G401.6 (cell line): ENCODE data around the gene GPR62.
A peak's percentile ranks its signal among the peaks of the same experiment; 100 is the strongest.
"Not testable (repeated sequence)": the region's sequence is repeated elsewhere in the genome, so short reads cannot be mapped to it uniquely, and the experiment has no call there.

ENCODE experiments used
- FAIRE-seq: peaks from 2 replicates; lab custom pipeline; 2012; peaks lifted over from hg19 to GRCh38; lab: Jason Lieb, UNC

GPR62 gene

GRCh38 chr3:51971350-51971749 lies 16.2 kb downstream of the GPR62 start:
- FAIRE-seq: no peak

GRCh38 chr3:51974277-51974962 lies 19.2 kb downstream of the GPR62 start:
- no peak for FAIRE-seq

DNA sequence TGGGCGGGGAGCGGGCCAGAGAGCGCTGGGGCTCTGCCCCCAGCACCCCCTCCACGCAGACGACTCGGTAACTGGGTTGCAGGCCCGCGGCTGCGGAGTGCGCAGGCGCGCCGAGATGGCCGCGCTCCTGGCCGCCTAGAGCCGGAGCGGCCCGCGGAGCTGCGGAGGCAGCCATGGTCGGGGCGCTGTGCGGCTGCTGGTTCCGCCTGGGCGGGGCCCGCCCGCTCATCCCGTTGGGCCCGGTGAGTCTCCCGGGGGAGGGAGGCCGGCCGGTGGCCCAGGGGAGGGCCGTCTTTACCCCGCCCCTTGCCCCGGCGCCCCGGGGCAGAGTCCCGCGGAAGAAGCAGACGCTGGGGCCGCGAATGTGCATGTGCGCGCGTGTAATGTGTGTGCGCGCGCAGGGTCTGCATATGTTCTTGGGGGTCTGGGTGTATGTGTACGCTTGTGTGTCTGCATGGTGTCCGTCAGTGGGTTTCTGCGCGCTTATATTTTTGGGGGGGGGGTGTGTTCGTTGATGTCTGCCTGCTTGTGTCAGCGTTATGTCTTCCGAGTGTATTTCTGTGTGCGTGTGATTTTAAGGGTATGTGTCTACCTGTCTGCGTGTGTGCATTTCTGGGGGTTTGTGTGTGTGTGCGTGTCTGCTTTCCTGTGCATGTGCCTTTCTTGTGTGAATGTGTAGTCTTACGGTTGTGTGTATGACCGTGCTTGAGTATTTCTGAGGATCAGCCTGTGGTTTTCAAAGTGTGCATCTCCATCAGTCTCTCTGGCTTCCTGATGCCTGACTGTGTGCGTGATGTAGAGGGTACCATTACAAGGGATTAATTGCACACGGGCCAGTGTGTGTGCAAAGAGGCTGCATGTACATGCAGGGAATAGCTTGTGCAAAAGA lies 20.0 kb downstream of the GPR62 start, which contains the start of gene ABHD14A:
TSS of gene ABHD14A (plus strand) at position 102 of the 889 bp plus-strand sequence. CDS start at position 174, 72 bp downstream.
- no peak for FAIRE-seq

DNA sequence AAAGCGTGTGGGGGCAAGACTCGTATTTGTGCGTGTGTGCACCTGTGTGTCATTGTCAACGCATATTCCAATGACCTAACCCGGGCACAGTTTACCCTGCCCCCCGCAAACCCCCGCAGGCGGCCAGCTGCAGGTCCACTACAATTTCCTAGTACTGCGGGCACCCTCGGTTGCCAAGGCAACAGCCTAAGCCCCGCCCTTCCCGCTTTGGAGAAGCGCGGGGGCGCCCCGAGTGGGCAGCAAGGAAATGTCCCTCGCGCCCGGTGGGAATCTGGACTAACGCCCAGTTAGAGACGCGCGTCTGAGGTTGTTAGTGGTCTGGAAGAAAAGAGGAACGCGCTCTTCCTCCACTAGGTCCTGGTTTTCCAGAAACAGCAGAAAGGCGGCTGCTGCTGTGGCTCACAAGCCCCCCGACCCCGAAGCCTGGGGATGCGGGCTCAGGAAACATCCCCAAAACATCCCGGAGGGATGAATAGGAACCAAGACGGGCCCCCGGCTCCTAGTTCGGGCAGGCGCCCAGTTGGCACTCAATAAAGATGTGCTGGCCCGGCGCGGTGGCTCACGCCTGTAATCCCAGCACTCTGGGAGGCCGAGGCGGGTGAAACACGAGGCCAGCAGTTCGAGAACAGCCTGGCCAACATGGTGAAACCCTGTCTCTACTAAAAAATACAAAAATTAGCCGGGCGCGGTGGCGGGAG lies 20.8 kb downstream of the GPR62 start:
- no peak for FAIRE-seq

DNA sequence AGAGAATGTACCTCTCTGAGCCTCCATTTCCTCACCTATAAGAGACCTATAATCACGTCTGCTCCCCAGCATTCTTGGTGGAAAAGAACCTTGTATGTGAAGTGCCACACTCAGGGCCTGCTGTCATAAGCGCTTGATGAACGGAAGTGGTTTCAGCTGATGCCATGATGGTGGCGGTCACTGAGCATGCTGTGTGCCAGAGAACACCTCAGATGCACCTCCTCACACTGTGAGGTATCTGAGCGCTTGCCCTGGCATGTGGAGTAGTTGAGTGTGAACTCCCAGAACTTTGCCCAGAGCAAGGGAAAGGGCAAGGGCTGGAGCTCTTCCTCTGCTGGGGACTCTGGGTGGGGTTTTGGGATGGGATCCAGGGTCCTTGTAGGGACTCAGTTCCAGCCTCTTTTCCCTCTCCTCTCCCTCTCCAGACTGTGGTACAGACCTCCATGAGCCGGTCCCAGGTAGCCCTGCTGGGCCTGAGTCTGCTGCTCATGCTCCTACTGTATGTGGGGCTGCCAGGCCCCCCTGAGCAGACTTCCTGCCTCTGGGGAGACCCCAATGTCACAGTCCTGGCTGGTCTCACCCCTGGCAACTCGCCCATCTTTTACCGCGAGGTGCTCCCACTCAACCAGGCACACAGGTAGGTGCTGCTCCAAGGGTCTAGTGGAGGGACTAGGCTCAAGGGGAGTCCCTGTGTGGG lies 22.4 kb downstream of the GPR62 start:
- FAIRE-seq: no peak

- no peak for FAIRE-seq
Measured at GRCh38 chr3:51978143-51978502, 22.9 kb downstream of the GPR62 start.

DNA sequence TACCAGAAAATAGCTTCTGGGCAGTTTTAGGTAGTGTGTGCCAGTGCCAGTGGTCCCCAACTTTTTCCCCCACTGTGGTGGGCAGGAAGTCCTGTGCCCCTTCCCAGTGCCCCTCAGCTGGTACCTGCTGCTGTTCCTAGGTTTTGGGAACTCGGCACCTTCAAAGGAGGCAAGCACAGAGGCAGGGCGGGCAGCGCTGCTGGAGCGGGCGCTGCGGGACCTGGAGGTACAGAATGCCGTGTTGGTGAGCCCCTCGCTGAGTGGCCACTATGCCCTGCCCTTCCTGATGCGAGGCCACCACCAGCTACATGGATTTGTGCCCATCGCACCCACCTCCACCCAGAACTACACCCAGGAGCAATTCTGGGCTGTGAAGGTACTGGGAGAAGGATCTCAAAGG lies 25.1 kb downstream of the GPR62 start:
- no peak for FAIRE-seq

DNA sequence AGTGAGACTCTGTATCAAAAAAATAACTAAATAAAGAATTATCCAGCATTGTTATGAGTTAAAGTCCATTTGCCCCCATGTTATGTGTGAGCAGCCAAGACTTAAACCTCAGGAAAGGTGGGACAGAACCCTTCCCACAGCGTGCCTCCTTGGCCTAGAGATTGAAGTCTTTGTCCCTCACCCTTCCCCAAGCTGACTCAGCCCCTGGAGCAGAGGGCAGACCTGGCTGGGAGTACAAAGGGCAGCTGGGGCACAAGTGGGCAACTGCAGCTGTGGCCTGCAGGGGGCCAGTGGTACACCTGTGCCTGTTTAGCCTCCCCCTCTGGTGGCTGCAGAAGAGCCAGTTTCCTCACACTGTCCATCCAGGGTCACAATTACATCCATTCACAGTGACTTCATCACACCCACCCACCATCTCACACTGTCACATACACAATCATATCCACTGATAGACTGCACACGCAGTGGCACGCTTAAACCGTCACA lies 27.2 kb downstream of the GPR62 start:
- FAIRE-seq: no peak

DNA sequence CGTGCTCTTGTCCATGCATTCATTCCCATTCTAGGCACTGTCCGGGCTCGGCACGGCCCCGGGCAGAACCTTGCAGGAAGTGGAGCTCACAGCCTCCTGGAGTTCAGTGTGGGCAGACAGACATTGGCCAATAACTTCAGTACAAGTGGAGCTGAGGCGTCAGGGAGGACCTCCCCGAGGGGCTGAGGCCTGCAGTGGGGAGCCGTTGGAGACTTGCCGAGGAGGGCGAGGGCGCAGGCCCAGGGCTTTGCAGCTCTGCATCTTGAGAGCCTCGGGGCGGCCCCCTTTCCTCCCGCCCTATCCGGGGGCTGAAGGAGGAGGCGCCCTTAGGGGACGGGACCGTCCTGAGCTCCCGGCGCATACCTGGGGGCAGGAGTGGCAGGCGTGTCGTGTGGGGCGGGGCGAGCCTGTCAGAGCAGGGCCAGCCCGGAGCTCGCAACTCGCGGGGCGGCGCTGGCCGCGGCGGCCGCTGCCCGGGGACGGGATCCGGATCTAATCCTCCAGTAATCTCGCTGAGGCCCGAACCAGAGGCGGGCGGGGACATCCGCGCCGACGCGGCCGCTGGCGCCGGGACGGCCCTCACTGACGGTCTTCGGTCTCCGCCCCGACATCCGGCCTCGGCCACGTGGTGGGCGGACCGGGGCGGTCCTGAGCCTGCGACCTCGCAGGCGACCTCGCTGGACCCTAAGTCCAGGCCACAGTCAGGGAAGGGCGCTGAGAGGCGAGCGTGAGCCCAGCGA lies 27.8 kb downstream of the GPR62 start, which contains the start of gene ACY1:
TSS of gene ACY1 (plus strand) at position 698 of the 740 bp plus-strand sequence. CDS start 530 bp downstream, outside the sequence.
- no peak for FAIRE-seq

DNA sequence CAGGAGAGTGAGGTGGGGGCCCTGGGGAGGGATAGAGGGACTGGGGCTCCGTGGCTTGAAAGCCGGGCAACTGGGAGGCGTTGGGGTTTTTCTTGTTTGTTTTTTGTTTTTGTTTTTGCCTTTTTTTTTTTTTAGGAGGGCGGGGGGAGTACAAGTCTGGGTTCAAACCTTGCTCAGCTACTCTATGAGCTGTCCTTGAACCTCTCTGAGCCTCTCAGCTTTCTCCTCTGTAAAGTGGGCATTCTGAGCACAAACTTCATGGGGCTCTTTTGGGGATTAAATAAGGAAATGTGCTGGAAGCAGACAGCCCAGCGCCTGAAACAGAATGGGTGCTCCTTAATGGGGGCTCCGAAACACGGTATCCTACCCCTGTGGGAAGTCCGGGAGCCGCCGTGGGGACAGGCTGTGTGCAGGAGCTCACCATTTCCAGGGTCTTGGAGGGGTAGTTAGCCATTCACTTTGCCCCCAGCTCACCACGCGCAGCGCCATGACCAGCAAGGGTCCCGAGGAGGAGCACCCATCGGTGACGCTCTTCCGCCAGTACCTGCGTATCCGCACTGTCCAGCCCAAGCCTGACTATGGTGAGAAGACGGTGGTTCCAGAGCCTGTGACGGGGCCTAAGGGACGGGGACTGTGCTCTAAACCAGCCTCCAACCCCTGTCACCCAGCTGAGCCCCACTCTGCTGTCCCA lies 28.5 kb downstream of the GPR62 start:
- FAIRE-seq: no peak

DNA sequence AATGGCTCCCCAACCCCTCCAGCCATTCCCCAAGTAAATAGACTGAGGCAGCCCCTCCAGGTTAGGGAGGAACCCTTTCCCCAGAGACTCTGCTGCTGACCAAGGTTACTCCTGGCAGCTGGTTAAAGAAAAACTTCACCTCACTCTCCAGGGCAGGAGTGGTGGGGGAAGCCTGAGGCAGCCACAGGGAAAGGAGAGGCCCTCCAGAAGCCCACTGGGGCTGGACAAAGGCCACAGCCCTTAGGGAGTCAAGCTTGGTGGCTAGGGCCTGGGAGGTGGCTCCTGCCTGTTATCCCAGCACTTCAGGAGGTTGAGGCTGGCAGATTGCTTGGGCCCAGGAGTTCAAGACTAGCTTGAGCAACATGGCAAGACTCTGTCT lies 29.1 kb downstream of the GPR62 start:
- no peak for FAIRE-seq

GRCh38 chr3:51985063-51985462 lies 29.9 kb downstream of the GPR62 start:
- FAIRE-seq: no peak

GRCh38 chr3:51986010-51986947 lies 31.1 kb downstream of the GPR62 start:
- no peak for FAIRE-seq

- FAIRE-seq: no peak
Measured at GRCh38 chr3:51987568-51987967, 32.4 kb downstream of the GPR62 start.

DNA sequence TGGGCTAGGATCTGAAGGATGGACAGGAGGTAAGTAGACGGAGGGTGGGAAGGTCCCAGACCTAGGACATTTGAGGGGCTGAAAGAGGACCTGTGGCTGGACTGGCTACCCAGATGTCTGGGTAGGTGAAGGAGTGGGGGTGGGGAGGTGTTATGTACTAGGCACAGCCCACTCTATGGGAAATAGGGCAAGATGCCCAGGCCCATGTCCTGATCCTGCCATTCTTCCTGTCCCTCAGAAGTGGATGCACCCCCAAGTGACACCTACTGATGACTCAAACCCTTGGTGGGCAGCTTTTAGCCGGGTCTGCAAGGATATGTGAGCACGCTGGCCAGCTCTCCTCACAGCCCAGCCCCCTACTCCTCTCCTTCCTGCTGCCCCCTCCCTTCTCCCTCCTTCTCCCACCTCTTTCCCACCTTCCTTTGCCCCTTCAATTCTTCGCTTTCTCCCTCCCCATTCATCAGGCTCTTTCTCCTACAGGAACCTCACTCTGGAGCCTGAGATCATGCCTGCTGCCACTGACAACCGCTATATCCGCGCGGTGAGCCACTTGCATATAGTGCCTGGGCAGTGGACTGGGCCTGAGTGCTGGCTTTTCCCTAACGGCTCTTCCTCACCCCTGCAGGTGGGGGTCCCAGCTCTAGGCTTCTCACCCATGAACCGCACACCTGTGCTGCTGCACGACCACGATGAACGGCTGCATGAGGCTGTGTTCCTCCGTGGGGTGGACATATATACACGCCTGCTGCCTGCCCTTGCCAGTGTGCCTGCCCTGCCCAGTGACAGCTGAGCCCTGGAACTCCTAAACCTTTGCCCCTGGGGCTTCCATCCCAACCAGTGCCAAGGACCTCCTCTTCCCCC lies 33.3 kb downstream of the GPR62 start:
- no peak for FAIRE-seq

- not testable (repeated sequence) for FAIRE-seq
Measured at GRCh38 chr3:51990501-51990971, 35.4 kb downstream of the GPR62 start.

- FAIRE-seq: peak; percentile 59
Measured at GRCh38 chr3:51992017-51992682, 37.0 kb downstream of the GPR62 start.

GRCh38 chr3:51993657-51994056 lies 38.5 kb downstream of the GPR62 start:
- FAIRE-seq: not testable (repeated sequence)
